Stimulated activated CD8-positive, alpha-beta memory T cell treated with anti-CD3 and anti-CD28 coated beads, Interleukin-2, amount 100 ng/mL, for 1 hour (primary cell): ENCODE data around the gene IL24.

Experiments used
- DNase-seq, 2 donors: peaks; one replicate each; pipeline ENCODE4 v3.0.0-alpha.2; 2020; ENCODE audit warnings: low read depth in 2 of 2

Gene IL24

GRCh38 chr1:206925106-206925736 lies 28.0 kb downstream of the IL24 start:
- DNase-seq, result peak in 1 of 2 donors; percentile 46

- no peak for DNase-seq
Measured at GRCh38 chr1:206926286-206926685, 29.0 kb downstream of the IL24 start.

GRCh38 chr1:206929524-206929923 lies 32.3 kb downstream of the IL24 start:
- DNase-seq, result no peak

- no peak for DNase-seq
Measured at GRCh38 chr1:206930210-206930798, 33.1 kb downstream of the IL24 start.

GRCh38 chr1:206931709-206932108 lies 34.5 kb downstream of the IL24 start:
- DNase-seq, result no peak

GRCh38 chr1:206932177-206932576 lies 34.9 kb downstream of the IL24 start:
- DNase-seq, result no peak

- peak; percentile 47 to 55 for DNase-seq
Measured at GRCh38 chr1:206933333-206933945, 36.2 kb downstream of the IL24 start.

GRCh38 chr1:206935491-206936067 lies 38.3 kb downstream of the IL24 start:
- no peak for DNase-seq

GRCh38 chr1:206937425-206937824 lies 40.2 kb downstream of the IL24 start:
- DNase-seq, result no peak

GRCh38 chr1:206939131-206939530 lies 41.9 kb downstream of the IL24 start:
- DNase-seq, result no peak

GRCh38 chr1:206939841-206940587 lies 42.8 kb downstream of the IL24 start:
- DNase-seq, result no peak

- DNase-seq, result no peak
Measured at GRCh38 chr1:206940588-206940936, 43.3 kb downstream of the IL24 start.

GRCh38 chr1:206941766-206942418 lies 44.6 kb downstream of the IL24 start:
- DNase-seq, result no peak

GRCh38 chr1:206944703-206945102 lies 47.5 kb downstream of the IL24 start:
- no peak for DNase-seq

GRCh38 chr1:206945779-206946178 lies 48.5 kb downstream of the IL24 start:
- DNase-seq, result no peak

GRCh38 chr1:206946261-206946660 lies 49.0 kb downstream of the IL24 start, which contains the start of gene PIGR:
PIGR (minus strand) TSS chr1:206946466; CDS start chr1:206940531, 5,935 bp downstream.
- DNase-seq, result no peak

- no peak for DNase-seq
Measured at GRCh38 chr1:206947255-206947654, 50.0 kb downstream of the IL24 start.

GRCh38 chr1:206949208-206949607 lies 52.0 kb downstream of the IL24 start:
- DNase-seq, result no peak

- DNase-seq, result no peak
Measured at GRCh38 chr1:206949641-206950040, 52.4 kb downstream of the IL24 start.

GRCh38 chr1:206951318-206952100 lies 54.3 kb downstream of the IL24 start:
- no peak for DNase-seq

- no peak for DNase-seq
Measured at GRCh38 chr1:206952171-206952570, 54.9 kb downstream of the IL24 start.
